Caco-2 (cell line): Measurements from ENCODE around the gene ATXN7L1. TPM values are rescaled to one million over a fixed set of nuclear protein-coding genes. Genes with fewer than 3 reads are reported as not detected.
A peak's percentile ranks its signal among the peaks of the same experiment; 100 is the strongest.

ENCODE experiments used
- BruUV-seq: library from RNA; stranded (reverse); fragments of 400-500 nt; replicated peaks from 2 replicates; lab custom pipeline; 2021; lab: Mats Ljungman, UMichigan
- CTCF ChIA-PET: fragments of 300-600 bp; sonication (Branson Sonifier 250); formaldehyde crosslinking; loops from one replicate; lab custom pipeline; 2022; ENCODE audit warnings: antibody characterized with exemption; lab: Charles Lee
- POLR2A ChIA-PET: fragments of 300-600 bp; sonication (Branson Sonifier 250); formaldehyde crosslinking; loops from one replicate; lab custom pipeline; 2022; ENCODE audit warnings: antibody characterized with exemption; lab: Charles Lee
- DNase-seq, 2 experiments: peaks; one replicate each; pipeline versions ENCODE4 v3.0.0 to v3.0.0-alpha.2; 2020 to 2022
- H3K27me3 ChIP-seq: replicated peaks from 2 replicates; pipeline ENCODE4 v1.6.0; 2011; ENCODE audit warnings: low read length; ENCODE audit not compliant: control insufficient read depth, insufficient read depth
- H3K36me3 ChIP-seq: 2 replicates; pipeline ENCODE4 v1.5.1; 2011; ENCODE audit warnings: low read length; ENCODE audit not compliant: control insufficient read depth, insufficient read depth
- H3K4me1 ChIP-seq: fragments of 250-450 bp; sonication (Bioruptor Pico); 2 replicates; pipeline ENCODE4 v1.5.1; 2020; ENCODE audit warnings: mild to moderate bottlenecking
- H3K4me3 ChIP-seq: 2 replicates; pipeline ENCODE4 v1.5.1; 2011; ENCODE audit warnings: low read depth, mild to moderate bottlenecking, control low read depth, low read length
- H3K9me3 ChIP-seq: fragments of 250-450 bp; sonication (Bioruptor Pico); 2 replicates; pipeline ENCODE4 v1.5.1; 2020; ENCODE audit warnings: mild to moderate bottlenecking, moderate library complexity
- H3K27ac Mint-ChIP-seq: one replicate; pipeline ENCODE4 v1.8.0; 2022; ENCODE audit warnings: mixed read lengths; ENCODE audit not compliant: unreplicated experiment
- H3K27me3 Mint-ChIP-seq: one replicate; pipeline ENCODE4 v1.8.0; 2022; ENCODE audit warnings: mixed read lengths; ENCODE audit not compliant: insufficient read depth, unreplicated experiment
- H3K36me3 Mint-ChIP-seq: one replicate; pipeline ENCODE4 v1.8.0; 2022; ENCODE audit warnings: mild to moderate bottlenecking, mixed read lengths; ENCODE audit not compliant: insufficient read depth, unreplicated experiment
- H3K4me1 Mint-ChIP-seq: one replicate; pipeline ENCODE4 v1.8.0; 2022; ENCODE audit warnings: low read depth, mixed read lengths; ENCODE audit not compliant: unreplicated experiment
- H3K4me3 Mint-ChIP-seq: one replicate; pipeline ENCODE4 v1.8.0; 2022; ENCODE audit warnings: mild to moderate bottlenecking, moderate library complexity, mixed read lengths; ENCODE audit not compliant: unreplicated experiment
- H3K9me3 Mint-ChIP-seq: one replicate; pipeline ENCODE4 v1.8.0; 2022; ENCODE audit warnings: mixed read lengths; ENCODE audit not compliant: unreplicated experiment
- intact Hi-C: fragments of 100-400 bp; cut with micrococcal nuclease; formaldehyde crosslinking; loops from one replicate; pipeline ENCODE4 v1.10.0; 2022; ENCODE audit not compliant: unreplicated experiment
- total RNA-seq: library from RNA; stranded (reverse); gene quantifications from 2 replicates; pipeline ENCODE4 v1.2.3, GENCODE V29; 2022
- TF ChIP-seq, protein P1 (sequence below), 2 experiments: fragments of 200-600 bp in 1 of 2; IDR thresholded peaks; 1 replicate in 1 of 2; 2 replicates in 1 of 2; pipeline versions ENCODE4 v1.5.1 to v1.8.0; 2011 to 2022; ENCODE audit warnings: antibody characterized with exemption in 1 of 2, control low read depth in 1 of 2, inconsistent platforms in 1 of 2, low read depth in 1 of 2, low read length in 1 of 2, mild to moderate bottlenecking in 1 of 2, moderate library complexity in 1 of 2; ENCODE audit not compliant: insufficient read depth in 1 of 2, severe bottlenecking in 1 of 2, unreplicated experiment in 1 of 2

ATXN7L1 gene
- total RNA-seq, 1 experiment from 2014 or later = 14.1 TPM

DNA sequence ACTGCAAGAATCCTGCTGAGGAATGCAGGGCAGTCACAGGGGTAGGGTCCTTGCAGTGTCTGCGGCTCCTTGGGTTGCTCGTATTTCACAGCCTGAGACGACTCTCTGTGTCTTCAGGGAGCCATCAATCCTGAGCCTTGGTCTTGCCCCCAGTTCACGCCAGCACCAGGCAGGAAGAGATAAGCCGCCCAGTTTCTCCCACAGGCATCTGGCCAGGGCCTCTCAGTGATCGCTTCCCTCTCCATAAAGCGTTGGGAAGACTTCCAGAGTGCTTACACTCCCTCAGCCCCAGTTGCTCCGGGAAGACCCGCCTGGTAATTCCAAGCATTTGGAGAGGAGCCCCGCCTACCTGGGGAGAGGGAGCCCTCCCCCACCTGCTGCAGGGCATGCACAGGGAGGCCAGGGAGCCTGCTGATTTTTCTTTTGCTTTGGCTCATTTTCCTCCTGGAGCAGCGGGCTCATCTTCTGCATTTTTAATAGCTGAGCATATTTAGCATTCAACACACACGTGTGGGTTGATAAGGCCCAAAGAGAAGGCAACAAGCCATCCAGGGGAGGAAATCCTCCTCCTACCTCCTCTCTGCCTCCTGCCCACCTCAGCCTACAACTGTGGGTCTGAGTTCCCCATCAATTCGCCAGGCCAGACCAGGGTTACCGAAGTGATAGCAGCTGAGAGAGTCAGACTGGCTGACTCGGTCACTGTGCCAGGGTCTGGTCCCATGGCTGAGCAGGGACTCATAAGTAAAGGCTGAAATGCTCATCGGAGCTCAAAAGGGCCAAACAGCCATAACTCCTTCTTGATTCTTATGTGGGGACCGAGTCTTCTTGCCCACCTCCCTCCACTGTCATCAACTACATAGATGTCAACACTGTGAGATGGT, 220.7 kb downstream of the ATXN7L1 start:
- Histone ChIP-seq H3K4me3 (no peak overlapping the region), H3K9me3 (no peaks in the 10 kb centered on the region), H3K27me3 (no peaks in the 10 kb centered on the region), H3K36me3 (no peaks in the 10 kb centered on the region; the same call in 1 of the 2 replicates), H3K4me1 (peaks cover 10% of the 10 kb centered on the region; the same call in 1 of the 2 replicates)
- CTCF ChIA-PET = interaction anchor here (0.6 kb wide), 2 partner anchors 109 to 207 kb away, joined by 3 to 4 read pairs; no protein-coding TSS in a partner anchor
- Mint-ChIP-seq H3K4me3 (no peak overlapping the region), H3K27me3 (no peaks in the 10 kb centered on the region), H3K27ac (no peak overlapping the region), H3K4me1 (peaks cover 16% of the 10 kb centered on the region), H3K36me3 (no peaks in the 10 kb centered on the region), H3K9me3 (no peaks in the 10 kb centered on the region)
- TF ChIP-seq, protein P1, sequence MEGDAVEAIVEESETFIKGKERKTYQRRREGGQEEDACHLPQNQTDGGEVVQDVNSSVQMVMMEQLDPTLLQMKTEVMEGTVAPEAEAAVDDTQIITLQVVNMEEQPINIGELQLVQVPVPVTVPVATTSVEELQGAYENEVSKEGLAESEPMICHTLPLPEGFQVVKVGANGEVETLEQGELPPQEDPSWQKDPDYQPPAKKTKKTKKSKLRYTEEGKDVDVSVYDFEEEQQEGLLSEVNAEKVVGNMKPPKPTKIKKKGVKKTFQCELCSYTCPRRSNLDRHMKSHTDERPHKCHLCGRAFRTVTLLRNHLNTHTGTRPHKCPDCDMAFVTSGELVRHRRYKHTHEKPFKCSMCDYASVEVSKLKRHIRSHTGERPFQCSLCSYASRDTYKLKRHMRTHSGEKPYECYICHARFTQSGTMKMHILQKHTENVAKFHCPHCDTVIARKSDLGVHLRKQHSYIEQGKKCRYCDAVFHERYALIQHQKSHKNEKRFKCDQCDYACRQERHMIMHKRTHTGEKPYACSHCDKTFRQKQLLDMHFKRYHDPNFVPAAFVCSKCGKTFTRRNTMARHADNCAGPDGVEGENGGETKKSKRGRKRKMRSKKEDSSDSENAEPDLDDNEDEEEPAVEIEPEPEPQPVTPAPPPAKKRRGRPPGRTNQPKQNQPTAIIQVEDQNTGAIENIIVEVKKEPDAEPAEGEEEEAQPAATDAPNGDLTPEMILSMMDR (IDR thresholded peaks at IDR 0.05; ENCODE audit: insufficient read depth in 1 of 2, low read depth in 1 of 2, low read length in 1 of 2, severe bottlenecking in 1 of 2, unreplicated experiment in 1 of 2) = no peak
- peak; percentile 31 to 57 for DNase-seq
- POLR2A ChIA-PET = no interaction called here
- no TSS peak for BruUV-seq
- intact Hi-C loops = loop anchor here (1.0 kb wide), 1 partner anchor 79 kb away; no protein-coding TSS in a partner anchor

DNA sequence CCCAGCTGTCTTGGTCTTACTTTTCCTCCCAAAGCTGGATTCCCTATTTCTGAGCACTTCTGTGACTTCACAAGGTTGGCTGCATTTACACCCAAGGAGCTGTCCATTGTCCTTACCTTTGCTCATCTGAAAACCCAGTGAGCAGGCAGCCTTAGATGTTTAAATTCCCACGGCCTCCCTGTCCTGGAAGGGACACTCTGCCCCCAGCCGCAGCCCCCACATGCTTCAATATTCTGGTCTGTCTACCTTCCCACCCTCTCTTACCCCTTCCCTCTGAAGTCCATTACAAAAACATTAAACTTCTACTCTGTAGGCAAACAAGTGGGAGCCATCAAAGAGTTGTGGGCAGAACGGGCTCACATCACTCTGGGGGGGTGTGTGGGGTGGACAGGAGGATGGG, 221.3 kb downstream of the ATXN7L1 start:
- POLR2A ChIA-PET = no interaction called here
- BruUV-seq = no TSS peak
- Mint-ChIP-seq H3K4me1 (peaks cover 11% of the 10 kb centered on the region), H3K36me3 (no peaks in the 10 kb centered on the region), H3K27ac (no peak overlapping the region), H3K4me3 (no peak overlapping the region), H3K27me3 (no peaks in the 10 kb centered on the region), H3K9me3 (no peaks in the 10 kb centered on the region)
- Histone ChIP-seq H3K4me1 (peaks cover 10% of the 10 kb centered on the region; the same call in 1 of the 2 replicates), H3K27me3 (no peaks in the 10 kb centered on the region), H3K9me3 (no peaks in the 10 kb centered on the region), H3K4me3 (no peak overlapping the region), H3K36me3 (no peaks in the 10 kb centered on the region; the same call in 1 of the 2 replicates)
- CTCF ChIA-PET = interaction anchor here (0.6 to 0.7 kb wide), 2 partner anchors 110 to 304 kb away, joined by 3 to 4 read pairs; no protein-coding TSS in a partner anchor
- intact Hi-C loops = loop anchor here (1.0 kb wide), 1 partner anchor 79 kb away; no protein-coding TSS in a partner anchor
- peak in 1 of 2 experiments; percentile 34 for DNase-seq
- TF ChIP-seq, protein P1 (IDR thresholded peaks at IDR 0.05; ENCODE audit: insufficient read depth in 1 of 2, low read depth in 1 of 2, low read length in 1 of 2, severe bottlenecking in 1 of 2, unreplicated experiment in 1 of 2) = no peak

DNA sequence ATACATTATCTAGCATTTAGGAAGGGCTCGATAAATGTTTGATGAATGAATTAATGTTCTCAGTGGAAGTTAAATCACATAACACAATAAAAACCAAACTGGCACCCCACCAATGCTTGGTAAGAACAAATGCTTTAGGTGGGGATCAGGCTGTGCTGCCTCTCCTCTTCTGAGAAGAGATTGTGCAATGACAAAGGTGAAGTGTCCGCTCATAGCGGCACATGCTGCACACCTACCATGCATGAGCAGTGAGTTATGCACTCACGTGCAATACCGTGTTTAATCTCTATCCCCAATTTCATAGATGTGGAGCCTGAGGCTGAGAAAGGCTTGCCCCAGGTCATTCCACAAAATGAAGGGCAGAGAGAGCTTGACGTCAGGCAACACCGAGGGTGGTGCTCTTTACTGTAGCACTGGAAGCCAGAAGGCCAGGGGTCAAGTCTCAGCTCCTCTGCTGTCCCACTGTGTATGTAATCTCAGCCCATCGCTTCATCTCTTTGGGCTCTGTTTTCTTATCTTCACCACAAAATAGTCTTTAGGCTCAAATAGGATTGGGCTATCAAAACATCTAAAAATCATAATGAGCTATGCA, 222.2 kb downstream of the ATXN7L1 start:
- H3K4me3 ChIP-seq = no peak overlapping the region
- no peak overlapping the region for H3K27ac Mint-ChIP-seq
- H3K9me3 ChIP-seq = no peaks in the 10 kb centered on the region
- DNase-seq = no peak
- H3K4me3 Mint-ChIP-seq = no peak overlapping the region
- H3K27me3 Mint-ChIP-seq = no peaks in the 10 kb centered on the region
- TF ChIP-seq, protein P1 (IDR thresholded peaks at IDR 0.05; ENCODE audit: insufficient read depth in 1 of 2, low read depth in 1 of 2, low read length in 1 of 2, severe bottlenecking in 1 of 2, unreplicated experiment in 1 of 2) = no peak
- ChIA-PET POLR2A (no interaction called here), CTCF (interaction anchor here (0.7 to 1.1 kb wide), 2 partner anchors 224 to 305 kb away, joined by 3 to 4 read pairs; no protein-coding TSS in a partner anchor)
- H3K4me1 Mint-ChIP-seq = peaks cover 11% of the 10 kb centered on the region
- no TSS peak for BruUV-seq
- no peaks in the 10 kb centered on the region for H3K36me3 Mint-ChIP-seq
- H3K36me3 ChIP-seq = no peaks in the 10 kb centered on the region
- H3K27me3 ChIP-seq = no peaks in the 10 kb centered on the region
- no peaks in the 10 kb centered on the region for H3K9me3 Mint-ChIP-seq
- peaks cover 11% of the 10 kb centered on the region; the same call in 1 of the 2 replicates for H3K4me1 ChIP-seq
- intact Hi-C loops = loop anchor here (5.0 kb wide), 2 partner anchors 93 to 108 kb away; no protein-coding TSS in a partner anchor
